PC-3 (cell line): ENCODE measurements around the gene CAMK1D.

Experiments
- CTCF ChIP-seq: fragments of 300-600 bp; sonication (generic); conservative IDR thresholded peaks from 2 replicates; pipeline ENCODE4 v1.5.1; 2017; ENCODE audit warnings: antibody characterized with exemption, low read depth, mild to moderate bottlenecking, low read length
- EZH2 ChIP-seq: fragments of 300-600 bp; sonication (generic); IDR thresholded peaks from one replicate; pipeline ENCODE4 v1.6.1; 2017; ENCODE audit warnings: antibody characterized with exemption, mild to moderate bottlenecking, low read length; ENCODE audit not compliant: unreplicated experiment

- TF ChIP-seq CTCF, result no peak
- TF ChIP-seq EZH2, result no peak
Observed at GRCh38 chr10:12355384-12355783, 6.0 kb downstream of the CAMK1D start.
